8988T (cell line): ENCODE data around the gene POTEI.
"Not testable (repeated sequence)": the region's sequence is repeated elsewhere in the genome, so short reads cannot be mapped to it uniquely, and the experiment has no call there.

Source experiments
- DNase-seq: peaks from one replicate; pipeline ENCODE4 v3.0.0; 2011

POTEI gene

DNA sequence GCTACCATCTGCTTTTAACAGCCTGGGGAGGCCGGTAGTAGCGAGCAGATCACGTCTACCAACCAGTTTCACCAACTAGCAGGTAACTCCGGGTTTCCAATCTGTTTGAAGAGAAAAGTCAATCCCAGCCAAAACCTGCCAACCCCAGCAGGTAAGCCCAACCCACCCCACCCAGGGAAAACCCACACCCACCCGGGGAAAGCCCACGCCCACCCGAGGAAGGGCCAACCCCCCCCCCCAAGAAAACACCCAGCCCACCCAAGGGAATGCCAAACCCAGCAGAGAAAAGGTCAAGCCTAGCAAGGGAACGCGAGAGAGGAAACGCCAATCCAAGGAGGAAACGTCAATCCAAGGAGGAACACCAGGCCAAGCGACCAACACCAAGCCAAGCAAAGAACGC lies at the start of gene POTEI:
Gene POTEI (minus strand): TSS at position 101 of the 400 bp plus-strand sequence. CDS start 93 bp downstream, at position 8.
- DNase-seq, result not testable (repeated sequence)

DNA sequence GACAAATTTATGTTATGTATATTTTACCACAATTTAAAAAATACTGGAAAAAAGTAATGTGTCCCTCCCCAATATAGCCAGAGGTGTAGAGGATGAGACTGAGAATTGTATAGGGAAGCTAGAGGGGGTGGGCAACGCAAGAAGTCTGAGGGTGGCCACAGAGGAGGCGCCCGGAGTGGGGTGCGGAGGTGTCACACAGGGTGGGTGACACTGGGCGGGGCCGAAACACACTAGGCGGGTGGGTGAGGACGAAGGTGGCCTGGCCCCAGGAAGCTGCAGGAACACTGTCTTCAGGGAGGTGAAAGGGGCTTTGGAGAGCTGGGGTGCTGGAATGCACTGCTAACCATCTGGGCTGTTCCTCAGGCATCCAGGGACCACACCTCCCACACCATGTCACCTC lies 47.3 kb upstream of the POTEI start:
- DNase-seq, result not testable (repeated sequence)

GRCh38 chr2:130554178-130554577 lies 45.0 kb upstream of the POTEI start:
- not testable (repeated sequence) for DNase-seq

DNA sequence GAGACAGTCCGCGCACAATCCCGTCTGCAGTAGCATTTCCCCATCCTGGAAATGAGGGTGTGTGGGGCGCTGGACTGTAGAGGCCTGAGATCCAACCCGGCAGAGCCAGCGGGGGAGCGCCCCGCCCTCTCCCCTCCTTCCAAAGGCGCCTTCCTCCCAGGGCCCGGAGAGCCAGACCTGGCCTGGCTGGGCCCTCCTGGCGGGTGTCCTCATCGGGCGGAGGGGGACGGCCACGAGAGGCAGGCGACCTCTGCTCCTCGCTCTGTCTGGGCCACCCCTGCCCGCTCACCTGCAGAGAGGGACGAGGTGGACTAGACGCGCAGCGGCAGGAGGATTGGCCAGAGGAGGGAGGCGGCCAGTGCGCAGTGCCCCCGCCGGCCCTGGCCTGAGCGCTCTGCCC lies 40.3 kb upstream of the POTEI start:
- DNase-seq, result not testable (repeated sequence)

- not testable (repeated sequence) for DNase-seq
Observed at GRCh38 chr2:130548418-130548817, 39.3 kb upstream of the POTEI start.

DNA sequence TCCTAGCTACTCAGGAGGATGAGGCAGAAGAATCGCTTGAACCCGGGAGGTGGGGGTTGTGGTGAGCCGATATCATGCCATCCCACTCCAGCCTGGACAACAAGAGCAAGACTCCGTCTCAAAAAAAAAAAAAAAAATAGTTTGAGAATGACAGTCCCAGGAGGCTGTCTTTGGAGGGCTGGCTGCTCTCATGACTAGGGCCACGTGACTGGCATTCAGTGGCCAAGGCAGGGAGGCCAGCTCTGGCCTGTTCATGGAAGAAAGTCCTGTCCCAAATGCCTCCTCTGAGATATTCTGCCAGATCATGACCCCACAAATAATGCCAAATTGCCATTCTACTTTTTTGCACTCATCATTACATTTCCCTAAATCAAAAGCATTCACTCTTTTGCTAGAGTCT lies 35.9 kb upstream of the POTEI start:
- not testable (repeated sequence) for DNase-seq

DNA sequence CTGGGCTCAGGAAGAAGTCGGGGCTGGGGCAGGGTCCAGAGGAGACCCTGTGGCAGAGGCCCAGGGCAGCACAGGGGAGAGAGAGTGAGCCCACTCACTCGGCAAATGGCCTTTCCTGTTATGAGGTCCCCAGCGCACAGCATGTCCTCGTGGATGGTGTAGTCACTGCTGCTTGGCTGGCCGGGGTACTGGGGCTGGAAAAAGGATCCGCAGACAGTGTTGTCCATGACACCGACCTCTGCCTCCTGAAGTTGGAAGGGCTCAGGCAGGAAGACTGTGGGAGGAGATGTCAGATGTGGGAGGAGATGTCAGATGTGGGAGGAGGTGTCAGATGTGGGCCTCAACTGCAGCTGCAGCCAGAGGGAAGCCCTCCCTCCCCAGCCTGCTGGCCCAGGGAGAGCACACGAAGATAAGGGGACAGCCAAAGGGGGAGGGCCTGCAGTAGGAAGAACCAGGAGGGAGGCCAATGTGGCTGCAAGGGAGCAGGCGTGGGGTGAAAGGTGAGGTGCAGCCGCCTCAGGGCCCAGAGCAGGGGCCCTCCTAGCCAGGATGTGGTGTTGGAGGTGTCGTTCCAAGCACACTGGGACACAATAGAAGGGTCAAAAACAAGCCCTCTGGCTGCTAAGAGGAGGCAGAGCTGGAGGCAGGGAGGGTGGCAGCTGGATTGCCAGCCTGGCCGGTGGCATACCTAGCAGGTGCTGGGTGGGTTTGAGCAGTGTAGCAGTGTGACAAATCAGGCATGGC lies 34.8 kb upstream of the POTEI start:
- DNase-seq, result not testable (repeated sequence)

DNA sequence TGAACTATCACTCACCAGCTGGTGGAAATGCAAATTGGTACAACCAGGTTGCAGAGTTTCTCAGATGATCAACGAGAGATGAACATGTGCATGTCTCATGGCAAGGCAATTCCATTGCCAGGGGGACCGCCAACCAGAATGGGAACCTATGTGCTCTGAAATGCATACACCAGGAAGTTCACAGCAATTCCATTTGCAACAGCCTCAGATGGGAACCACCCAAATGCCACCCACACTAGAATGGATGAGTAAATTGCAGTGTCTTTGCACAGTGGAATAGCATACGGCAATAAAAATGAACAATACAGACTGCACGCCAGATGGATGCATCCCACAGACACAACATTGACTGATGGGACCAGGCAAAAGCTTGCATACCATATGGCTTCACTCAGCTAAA lies 33.7 kb upstream of the POTEI start:
- not testable (repeated sequence) for DNase-seq

GRCh38 chr2:130538271-130538670 lies 29.1 kb upstream of the POTEI start:
- not testable (repeated sequence) for DNase-seq

DNA sequence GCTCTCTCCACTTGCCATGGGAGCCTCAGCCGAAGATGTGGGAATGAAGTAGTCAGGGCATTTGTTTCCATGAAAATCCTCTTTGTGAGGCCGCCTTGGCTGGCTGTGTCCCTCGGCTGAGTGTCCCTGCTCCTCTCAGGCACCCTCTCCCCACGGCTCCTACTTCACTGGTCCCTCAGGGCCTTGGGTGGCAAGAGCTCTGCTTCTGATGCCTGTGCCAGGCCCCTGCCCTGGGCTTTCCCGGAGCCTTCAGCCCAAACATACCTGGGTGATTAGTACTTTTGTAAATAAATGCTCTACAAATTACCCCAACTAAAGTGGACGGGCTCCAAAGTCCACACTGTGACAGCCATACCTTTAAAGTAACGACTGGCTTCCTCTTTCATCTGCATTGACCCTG lies 27.5 kb upstream of the POTEI start:
- not testable (repeated sequence) for DNase-seq

- not testable (repeated sequence) for DNase-seq
Observed at GRCh38 chr2:130531672-130532071, 22.5 kb upstream of the POTEI start.

DNA sequence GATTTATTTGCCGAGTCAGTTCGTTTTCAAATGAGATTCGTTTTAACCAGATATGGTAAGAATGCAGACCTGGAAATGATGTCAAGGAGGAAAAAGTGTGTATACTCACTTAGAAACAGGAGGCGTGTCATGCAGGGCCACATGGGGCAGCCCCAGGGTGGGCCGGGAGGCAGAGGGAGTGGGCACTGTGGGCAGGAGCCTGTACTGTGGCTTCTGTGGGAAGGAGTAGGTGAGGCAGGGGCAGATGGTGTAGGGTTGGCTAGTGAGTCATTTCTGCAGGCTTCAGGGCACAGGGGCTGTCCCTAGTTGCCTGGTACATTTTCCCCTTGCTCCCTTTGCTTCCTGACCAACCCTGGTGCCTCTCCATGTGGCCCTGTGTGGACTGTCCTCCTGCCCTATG lies 22.1 kb upstream of the POTEI start:
- not testable (repeated sequence) for DNase-seq

GRCh38 chr2:130530212-130530611 lies 21.1 kb upstream of the POTEI start:
- DNase-seq, result not testable (repeated sequence)

DNA sequence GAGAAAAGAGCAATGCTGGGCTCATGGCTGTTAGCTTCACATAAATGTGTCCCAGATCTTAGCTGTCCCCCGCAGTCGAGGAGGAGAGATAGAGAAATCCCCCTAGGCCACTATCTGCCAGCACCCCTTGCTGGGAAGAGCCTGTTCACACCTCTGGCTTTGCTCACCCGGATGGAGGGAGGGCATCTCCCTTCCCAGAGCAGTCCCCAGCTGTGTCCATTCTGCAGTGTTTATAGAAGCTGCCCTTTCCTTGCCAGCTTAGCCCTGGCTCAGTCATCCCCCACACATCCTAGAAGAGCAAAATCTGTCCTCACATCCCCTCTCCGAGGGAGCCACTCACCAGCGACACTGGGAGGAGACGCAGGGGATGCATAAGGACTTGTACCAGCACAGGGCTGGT lies 20.4 kb upstream of the POTEI start:
- not testable (repeated sequence) for DNase-seq

GRCh38 chr2:130527365-130527967 lies 18.3 kb upstream of the POTEI start:
- DNase-seq, result not testable (repeated sequence)

GRCh38 chr2:130522390-130522789 lies 13.3 kb upstream of the POTEI start:
- not testable (repeated sequence) for DNase-seq

- not testable (repeated sequence) for DNase-seq
Observed at GRCh38 chr2:130520992-130521391, 11.9 kb upstream of the POTEI start, which contains the start of gene CFC1B. Gene CFC1B (plus strand): TSS chr2:130521222. CDS start chr2:130521485, 263 bp downstream.

DNA sequence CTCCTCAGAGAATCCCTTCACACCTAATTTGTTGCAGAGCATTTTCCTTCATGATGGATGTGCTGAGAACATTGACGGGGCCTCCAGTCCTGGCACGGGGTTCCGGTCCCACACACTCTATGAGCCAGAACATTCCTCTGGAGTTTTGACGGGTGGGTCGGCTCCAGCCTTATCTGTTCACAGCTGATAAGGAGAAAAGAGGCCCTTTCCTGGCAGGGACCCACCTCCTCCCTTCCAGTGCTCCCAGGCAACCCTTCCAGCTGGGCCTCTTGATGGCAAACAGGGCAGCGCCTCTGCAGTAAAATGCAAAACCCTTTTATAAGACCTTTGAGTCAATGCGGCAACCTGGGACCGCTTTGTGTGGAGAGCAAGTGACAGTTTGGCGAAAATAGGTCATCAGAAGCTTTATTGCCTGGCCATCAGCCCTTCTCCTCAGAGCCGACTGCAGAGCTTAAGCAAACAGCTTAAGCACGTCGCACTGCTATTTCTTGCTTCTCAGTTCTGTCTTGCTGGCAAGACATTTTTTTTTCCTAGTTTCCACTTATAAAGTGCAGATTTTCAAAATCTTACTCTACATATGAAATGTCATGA lies 9.5 kb upstream of the POTEI start:
- DNase-seq, result not testable (repeated sequence)

GRCh38 chr2:130511747-130512451 lies 2.8 kb upstream of the POTEI start:
- not testable (repeated sequence) for DNase-seq

GRCh38 chr2:130510807-130511746 lies 1.9 kb upstream of the POTEI start:
- not testable (repeated sequence) for DNase-seq

DNA sequence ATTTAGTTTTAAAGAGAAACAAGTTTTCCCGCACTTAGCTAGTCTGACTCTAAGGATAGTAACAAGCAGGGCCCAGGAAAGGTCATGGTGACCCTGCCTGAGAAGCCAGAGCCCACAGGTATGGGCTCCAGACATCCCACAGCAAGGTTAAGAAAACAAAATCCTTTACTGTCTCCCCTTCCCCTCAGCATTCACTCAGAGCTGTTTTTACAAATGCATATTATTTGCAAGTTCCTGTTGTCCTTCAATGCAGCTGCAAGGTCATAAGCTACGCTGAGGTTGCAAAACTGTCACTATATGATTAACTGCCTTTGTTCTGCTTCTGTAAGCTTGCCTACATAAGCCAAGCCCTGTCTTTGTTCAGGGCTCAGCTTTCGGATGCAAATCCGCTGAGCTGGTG lies 18.1 kb downstream of the POTEI start:
- not testable (repeated sequence) for DNase-seq

DNA sequence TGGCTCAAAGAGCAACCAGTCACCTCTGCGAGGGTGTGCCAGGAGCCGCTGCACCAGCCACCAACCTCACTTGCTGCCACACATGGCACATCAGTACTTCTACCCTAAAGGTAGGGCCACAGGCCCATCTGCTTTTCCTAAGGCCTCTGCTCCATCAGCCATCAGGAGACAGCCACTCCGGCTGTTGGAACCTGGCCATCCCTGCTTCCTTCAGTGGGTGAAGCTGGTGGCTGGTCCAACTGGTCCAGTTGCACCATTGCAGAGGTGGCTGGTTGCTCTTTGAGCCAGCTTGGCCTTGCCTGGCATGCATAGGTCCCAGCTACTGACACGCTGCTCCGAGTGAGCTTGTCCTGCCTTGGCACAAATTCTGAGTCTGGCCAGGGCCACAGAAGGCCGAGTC lies 53.7 kb downstream of the POTEI start:
- not testable (repeated sequence) for DNase-seq
